Measurements from ENCODE around the gene OR11H7.
"Not testable (repeated sequence)": the region's sequence is repeated elsewhere in the genome, so short reads cannot be mapped to it uniquely, and the experiment has no call there.

The OR11H7 gene

DNA sequence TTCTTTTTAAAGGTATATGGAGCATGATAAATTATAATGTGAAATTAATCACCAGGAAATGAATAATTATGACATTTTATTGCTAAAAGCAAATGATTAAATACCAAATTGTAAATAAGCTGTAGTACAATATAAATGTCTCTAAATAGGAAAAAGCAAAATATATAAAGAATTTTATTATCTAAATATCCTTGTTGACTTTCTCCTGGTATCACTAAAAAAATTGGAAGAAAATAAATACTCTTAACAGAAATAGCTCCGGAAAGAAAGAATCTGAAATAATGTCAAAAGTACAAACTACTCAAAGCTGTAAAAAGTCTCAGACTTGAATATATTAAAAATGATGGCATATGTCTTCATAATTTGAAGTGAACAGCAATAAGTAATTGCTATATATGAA, at the start of gene OR11H7:
OR11H7 (plus strand) TSS at position 301 of the 400 bp plus-strand sequence.
- DNase-seq: no peak

DNA sequence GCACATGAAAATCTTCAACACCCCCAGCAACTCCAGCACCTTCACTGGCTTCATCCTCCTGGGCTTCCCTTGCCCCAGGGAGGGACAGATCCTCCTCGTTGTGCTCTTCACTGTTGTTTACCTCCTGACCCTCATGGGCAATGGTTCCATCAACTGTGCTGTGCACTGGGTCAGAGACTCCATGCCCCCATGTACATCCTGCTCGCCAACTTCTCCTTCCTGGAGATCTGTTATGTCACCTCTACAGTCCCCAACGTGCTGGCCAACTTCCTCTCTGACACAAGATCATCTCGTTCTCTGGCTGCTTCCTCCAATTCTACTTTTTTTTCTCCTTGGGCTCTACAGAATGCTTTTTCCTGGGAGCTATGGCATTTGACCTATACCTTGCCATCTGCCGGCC, 49.6 kb upstream of the OR11H7 start:
- no peak for DNase-seq

GRCh38 chr14:20179880-20180279, 48.9 kb upstream of the OR11H7 start:
- DNase-seq: no peak

DNA sequence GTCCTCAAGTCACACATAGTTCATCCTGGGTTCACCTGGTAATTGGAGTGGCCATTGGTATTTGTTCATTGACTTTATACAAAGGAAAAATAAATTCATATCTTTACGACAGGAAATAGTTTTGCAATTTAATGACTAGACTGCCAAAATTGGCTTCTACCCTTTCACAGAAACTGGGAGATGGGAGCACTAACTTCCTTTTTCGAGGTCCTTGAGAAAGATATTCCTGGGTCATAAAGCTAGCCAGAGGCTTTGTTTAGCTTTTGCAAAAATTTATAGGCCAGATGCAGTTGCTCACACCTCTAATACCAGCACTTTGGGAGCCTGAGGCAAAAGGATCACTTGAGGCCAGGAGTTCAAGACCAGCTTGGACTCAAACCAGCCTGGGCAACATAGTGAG, 48.3 kb upstream of the OR11H7 start:
- DNase-seq: no peak

GRCh38 chr14:20184181-20184580, 44.6 kb upstream of the OR11H7 start:
- DNase-seq: no peak

DNA sequence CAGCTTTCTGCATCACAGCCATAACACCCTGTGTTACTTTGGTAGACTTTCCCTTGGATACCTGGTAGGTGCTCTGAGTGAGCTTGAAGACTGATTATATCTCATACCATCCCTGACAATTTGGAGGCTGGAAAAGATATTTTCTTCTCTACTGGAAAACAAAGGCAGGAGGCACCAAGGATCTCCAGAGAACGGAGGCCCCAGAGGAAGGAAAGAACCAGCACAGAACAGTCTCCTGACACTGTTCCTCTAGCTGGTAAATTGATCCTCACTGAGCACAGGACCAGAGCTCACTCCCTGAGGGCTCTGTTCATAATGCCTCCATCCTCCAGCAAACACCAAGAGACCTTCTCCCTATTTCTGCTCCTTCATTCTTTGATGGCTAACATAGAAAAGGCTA, 38.2 kb upstream of the OR11H7 start, which contains the start of gene OR11G2:
OR11G2 (plus strand) TSS at position 301 of the 400 bp plus-strand sequence. CDS start 6,542 bp downstream, outside the sequence.
- no peak for DNase-seq

DNA sequence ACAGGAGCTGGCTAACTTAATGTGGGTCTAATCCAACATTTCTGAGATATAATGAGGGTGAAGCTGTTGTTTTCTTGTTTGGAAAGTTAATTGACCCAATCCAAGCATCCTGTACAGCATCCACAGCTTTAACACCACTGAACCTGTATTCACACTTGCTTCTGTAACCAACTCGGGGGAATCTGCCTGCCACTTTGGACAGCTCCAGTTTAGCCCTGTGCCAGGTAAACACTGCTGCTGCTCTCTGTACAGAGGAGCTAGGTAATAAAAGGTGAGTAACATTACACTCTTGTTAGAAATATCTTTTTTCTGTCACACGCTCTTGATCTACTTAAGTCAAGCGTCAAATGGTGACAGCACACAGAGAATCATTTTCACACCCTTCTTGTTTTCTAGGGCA, 37.4 kb upstream of the OR11H7 start:
- no peak for DNase-seq

GRCh38 chr14:20194101-20194500, 34.7 kb upstream of the OR11H7 start:
- DNase-seq: no peak

- not testable (repeated sequence) for DNase-seq
Measured at GRCh38 chr14:20195170-20195569, 33.6 kb upstream of the OR11H7 start.

- DNase-seq: no peak
Measured at GRCh38 chr14:20195911-20196310, 32.9 kb upstream of the OR11H7 start.

- DNase-seq: no peak
Measured at GRCh38 chr14:20197459-20197858, 31.3 kb upstream of the OR11H7 start.

DNA sequence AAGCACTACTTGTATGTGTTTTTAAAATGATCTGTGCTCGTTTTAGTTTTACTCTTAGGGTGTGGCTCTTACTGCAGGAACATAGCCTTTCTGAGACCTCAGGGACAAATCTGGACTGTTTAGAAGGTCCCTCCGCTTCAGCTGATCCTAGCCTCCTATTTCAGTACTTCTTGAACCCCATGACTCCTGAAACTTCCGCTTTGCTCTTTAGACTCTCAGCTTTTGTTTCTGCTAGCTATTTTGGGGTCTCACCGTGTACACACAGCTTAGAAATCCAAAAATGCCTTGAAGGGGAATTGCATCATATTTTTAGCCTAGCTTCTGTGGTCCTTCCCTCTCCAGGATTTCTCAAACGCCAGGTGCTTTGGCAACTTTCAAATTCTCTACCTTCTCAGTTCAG, 29.8 kb upstream of the OR11H7 start:
- no peak for DNase-seq

DNA sequence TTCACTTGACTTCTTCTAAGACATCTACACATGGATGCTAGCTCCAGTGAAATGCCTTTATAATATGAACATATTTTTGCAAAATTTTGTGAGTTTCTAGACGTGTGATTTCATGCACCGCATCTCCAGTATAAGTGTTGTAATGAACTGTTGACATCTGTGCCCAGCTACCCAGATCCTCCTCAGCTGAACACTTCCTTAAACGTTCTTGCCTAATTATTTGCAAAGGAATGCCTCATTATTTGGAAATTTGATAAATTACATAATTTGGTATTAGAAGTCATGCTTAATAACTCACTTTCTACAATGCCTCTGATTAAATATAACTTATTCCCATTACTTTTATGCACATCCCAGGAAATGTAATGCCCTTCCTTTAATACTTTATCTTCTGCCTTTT, 24.1 kb upstream of the OR11H7 start:
- DNase-seq: no peak

- no peak for DNase-seq
Measured at GRCh38 chr14:20209595-20209994, 19.2 kb upstream of the OR11H7 start.

GRCh38 chr14:20212406-20212805, 16.4 kb upstream of the OR11H7 start:
- DNase-seq: not testable (repeated sequence)

GRCh38 chr14:20215196-20215595, 13.6 kb upstream of the OR11H7 start:
- DNase-seq: no peak

DNA sequence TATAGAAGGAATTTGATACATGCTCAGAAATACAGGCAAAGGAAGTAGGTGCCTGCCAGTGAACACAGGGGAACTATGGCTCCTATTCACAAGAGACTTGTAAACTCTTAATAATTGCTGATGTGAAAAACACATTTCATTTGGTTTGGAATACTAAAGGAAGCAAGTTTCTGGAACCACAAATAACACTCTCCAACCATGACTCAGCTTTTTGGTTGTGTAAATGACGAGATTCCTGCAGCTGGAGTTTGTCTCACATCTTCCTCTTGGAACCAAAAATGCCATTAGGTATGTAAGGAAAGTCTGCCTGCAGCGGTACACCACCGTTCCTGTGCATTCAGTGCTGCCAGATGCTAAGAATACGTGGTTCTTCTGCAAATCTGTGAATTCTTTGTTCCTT, 9.7 kb upstream of the OR11H7 start:
- no peak for DNase-seq

DNA sequence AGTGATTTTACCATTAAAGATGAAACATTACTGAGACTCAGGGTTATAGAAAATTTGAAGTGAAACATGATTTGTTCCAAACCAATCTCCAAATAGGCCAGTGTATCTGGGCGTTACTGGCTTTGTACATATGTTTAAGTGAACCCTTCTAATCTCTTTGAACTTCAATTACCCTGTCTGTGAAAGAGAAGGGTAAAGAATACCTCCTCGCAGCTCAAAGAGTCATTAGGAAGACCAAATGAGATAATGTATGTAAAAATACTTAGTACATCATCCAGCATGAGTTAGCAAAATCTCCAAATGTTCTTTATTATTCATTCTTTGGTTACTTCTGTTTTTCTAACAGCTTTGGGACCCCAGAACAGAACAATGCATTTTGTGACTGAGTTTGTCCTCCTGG, 5.4 kb upstream of the OR11H7 start, which contains the start of gene OR11H6:
OR11H6 (plus strand) TSS at position 301 of the 400 bp plus-strand sequence; CDS start at position 301, 0 bp downstream.
- no peak for DNase-seq

DNA sequence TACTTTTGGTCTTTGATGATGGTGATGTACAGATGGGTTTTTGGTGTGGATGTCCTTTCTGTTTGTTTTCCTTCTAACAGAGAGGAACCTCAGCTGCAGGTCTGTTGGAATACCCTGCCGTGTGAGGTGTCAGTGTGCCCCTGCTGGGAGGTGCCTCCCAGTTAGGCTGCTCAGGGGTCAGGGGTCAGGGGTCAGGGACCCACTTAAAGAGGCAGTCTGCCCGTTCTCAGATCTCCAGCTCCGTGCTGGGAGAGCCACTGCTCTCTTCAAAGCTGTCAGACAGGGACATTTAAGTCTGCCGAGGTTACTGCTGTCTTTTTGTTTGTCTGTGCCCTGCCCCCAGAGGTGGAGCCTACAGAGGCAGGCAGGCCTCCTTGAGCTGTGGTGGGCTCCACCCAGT, 6.6 kb downstream of the OR11H7 start:
- DNase-seq: not testable (repeated sequence)

DNA sequence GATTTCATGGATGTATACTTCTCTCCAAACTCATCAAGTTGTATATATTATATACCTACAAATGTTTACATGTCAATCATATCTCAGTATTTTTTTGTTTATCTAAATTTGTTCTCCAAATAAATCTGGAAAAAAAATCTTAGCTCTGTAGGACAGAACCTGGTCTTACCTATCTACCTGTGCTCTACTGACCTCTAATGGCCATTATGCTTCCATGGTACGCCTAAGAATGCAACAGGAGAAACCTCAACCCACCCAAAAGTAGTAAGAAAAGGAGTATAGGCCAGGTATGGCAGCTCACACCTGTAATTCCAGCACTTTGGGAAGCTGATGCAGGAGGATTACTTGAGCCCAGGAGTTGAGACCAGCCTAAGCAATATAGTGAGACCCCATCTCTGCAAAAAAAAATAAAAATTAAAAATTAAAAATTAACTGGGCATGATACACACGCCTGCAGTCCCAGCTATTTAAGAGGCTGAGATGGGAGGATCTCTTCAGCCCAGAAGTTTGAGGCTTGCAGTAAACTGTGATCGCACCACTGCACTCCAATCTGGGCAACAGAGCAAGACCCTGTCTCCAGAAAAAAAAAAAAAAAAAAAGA, 19.0 kb downstream of the OR11H7 start:
- DNase-seq: no peak

DNA sequence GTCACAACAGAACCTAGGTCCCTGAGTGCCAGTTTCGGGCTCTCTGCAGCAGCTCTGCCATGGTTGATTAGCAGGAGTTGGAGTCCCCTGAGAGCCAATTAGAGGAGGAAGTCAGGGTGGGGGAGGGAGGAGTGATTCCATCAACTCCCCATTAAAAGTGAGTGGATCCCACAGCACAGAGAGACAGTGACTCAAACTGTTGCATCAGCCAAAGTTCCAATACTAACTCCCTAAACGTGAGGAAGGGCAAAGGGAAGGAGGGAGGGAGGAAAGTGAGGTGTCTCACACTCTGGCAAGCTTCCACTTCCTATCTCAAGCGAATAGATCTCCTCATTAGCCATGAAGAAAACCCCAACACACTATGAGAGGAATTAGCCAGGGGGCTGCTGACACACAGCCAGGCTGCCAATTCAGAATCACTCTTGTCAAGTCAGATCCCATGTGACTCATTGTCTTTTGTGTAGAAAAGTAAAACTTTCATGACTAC, 33.9 kb downstream of the OR11H7 start:
- no peak for DNase-seq

- not testable (repeated sequence) for DNase-seq
Measured at GRCh38 chr14:20264361-20264760, 35.6 kb downstream of the OR11H7 start.

DNA sequence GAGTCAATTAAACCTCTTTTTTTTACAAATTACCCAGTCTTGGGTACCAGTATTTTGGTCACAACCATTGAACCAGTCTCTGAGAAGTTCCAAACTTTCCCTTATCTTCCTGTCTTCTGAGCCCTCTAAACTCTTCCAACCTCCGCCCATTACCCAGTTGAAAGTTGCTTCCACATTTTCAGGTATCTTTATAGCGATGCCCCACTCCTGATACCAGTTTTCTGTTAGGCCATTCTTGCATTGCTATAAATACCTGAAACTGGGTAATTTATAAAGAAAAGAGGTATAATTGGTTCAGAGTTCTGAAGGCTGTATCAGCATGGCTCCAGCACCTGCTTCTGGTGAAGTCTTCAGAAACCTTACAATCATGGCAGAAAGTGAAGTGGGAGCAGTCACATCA, 45.3 kb downstream of the OR11H7 start:
- DNase-seq: no peak

DNA sequence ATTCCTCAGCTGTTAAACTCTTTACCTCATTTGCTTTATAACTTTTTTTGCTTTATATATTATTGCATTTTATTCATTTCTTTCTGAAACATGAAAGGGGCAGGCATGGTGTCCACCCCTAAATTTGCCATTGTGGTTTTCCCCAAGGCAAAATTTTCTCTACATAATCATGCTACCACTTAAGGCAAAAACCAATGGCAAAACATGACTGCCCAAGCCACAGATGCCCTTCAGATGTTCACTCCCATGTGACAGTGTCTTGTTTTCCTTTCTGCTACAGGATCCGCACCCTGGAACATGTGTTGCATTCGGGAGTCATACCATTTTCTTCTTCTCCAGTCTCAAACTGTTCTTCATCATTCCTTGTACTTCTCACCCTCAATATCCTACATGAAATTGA, 48.6 kb downstream of the OR11H7 start:
- no peak for DNase-seq

- DNase-seq: no peak
Measured at GRCh38 chr14:20278414-20278813, 49.6 kb downstream of the OR11H7 start.

Measured in activated CD8-positive, alpha-beta memory T cell treated with anti-CD3 and anti-CD28 coated beads for 24 hours (primary cell).